Liver (tissue), 9 donors: ENCODE results near the gene IGFBP1. TPM values are rescaled to one million over a fixed set of nuclear protein-coding genes. Genes with fewer than 3 reads are reported as not detected.

ENCODE experiments used
- DNase-seq: peaks from one replicate; pipeline ENCODE4 v3.0.0-alpha.2; 2017; ENCODE audit warnings: low spot score
- H3K27ac ChIP-seq, 2 donors: one replicate each; pipeline ENCODE4 v1.7.0; 2013; ENCODE audit warnings: inconsistent platforms in 2 of 2, low read length in 2 of 2, control low read depth in 1 of 2, low read depth in 1 of 2, mild to moderate bottlenecking in 1 of 2
- H3K27me3 ChIP-seq, 4 donors: one replicate each; pipeline versions ENCODE4 v1.6.1 to v1.7.0; 2013; ENCODE audit warnings: low read length in 3 of 4, inconsistent platforms in 1 of 4, mild to moderate bottlenecking in 1 of 4, moderate library complexity in 1 of 4; ENCODE audit not compliant: control insufficient read depth in 4 of 4, insufficient read depth in 4 of 4
- H3K36me3 ChIP-seq, 4 donors: one replicate each; pipeline versions ENCODE4 v1.6.1 to v1.7.0; 2013; ENCODE audit warnings: low read length in 3 of 4, mild to moderate bottlenecking in 3 of 4, low read depth in 1 of 4, moderate library complexity in 1 of 4; ENCODE audit not compliant: control insufficient read depth in 4 of 4, insufficient read depth in 3 of 4
- H3K4me1 ChIP-seq, 4 donors: one replicate each; pipeline versions ENCODE4 v1.6.1 to v1.7.0; 2013; ENCODE audit warnings: low read length in 3 of 4, mild to moderate bottlenecking in 3 of 4, moderate library complexity in 1 of 4; ENCODE audit not compliant: control insufficient read depth in 4 of 4, insufficient read depth in 4 of 4
- H3K4me3 ChIP-seq, 3 donors: one replicate each; pipeline versions ENCODE4 v1.6.1 to v1.7.0; 2013; ENCODE audit warnings: low read length in 3 of 3, control low read depth in 1 of 3, low read depth in 1 of 3, mild to moderate bottlenecking in 1 of 3
- H3K9ac ChIP-seq, 2 donors: one replicate each; pipeline ENCODE4 v1.7.0; 2013; ENCODE audit warnings: low read length in 2 of 2, mild to moderate bottlenecking in 2 of 2, moderate library complexity in 2 of 2, control low read depth in 1 of 2, low read depth in 1 of 2
- H3K9me3 ChIP-seq, 4 donors: one replicate each; pipeline versions ENCODE4 v1.6.1 to v1.7.0; 2013; ENCODE audit warnings: low read length in 3 of 4; ENCODE audit not compliant: control insufficient read depth in 4 of 4
- CTCF ChIP-seq: fragments of 150-350 bp; IDR thresholded peaks from 2 replicates; pipeline ENCODE4 v1.5.1; 2017; ENCODE audit warnings: improper control_type of control experiment, low read depth, low read length; ENCODE audit not compliant: missing input control
- FOXA1 ChIP-seq: IDR thresholded peaks from 2 replicates; pipeline ENCODE4 v1.6.1; 2016; ENCODE audit warnings: antibody characterized with exemption
- FOXA2 ChIP-seq: IDR thresholded peaks from 2 replicates; pipeline ENCODE4 v1.6.1; 2016; ENCODE audit warnings: antibody characterized with exemption
- GABPA ChIP-seq, 2 donors: IDR thresholded peaks in 1 of 2; conservative IDR thresholded peaks in 1 of 2; 2 replicates each; pipeline ENCODE4 v1.6.1; 2016; ENCODE audit warnings: antibody characterized with exemption in 2 of 2, mild to moderate bottlenecking in 1 of 2, moderate library complexity in 1 of 2
- HNF4A ChIP-seq, 2 donors: conservative IDR thresholded peaks; 2 replicates each; pipeline ENCODE4 v1.6.1; 2016; ENCODE audit warnings: antibody characterized with exemption in 2 of 2, mild to moderate bottlenecking in 2 of 2
- HNF4G ChIP-seq: IDR thresholded peaks from 2 replicates; pipeline ENCODE4 v1.6.1; 2016; ENCODE audit warnings: antibody characterized with exemption
- JUND ChIP-seq, 2 donors: IDR thresholded peaks; 2 replicates each; pipeline ENCODE4 v1.6.1; 2016; ENCODE audit warnings: antibody characterized with exemption in 2 of 2
- RAD21 ChIP-seq, 2 donors: IDR thresholded peaks; 2 replicates each; pipeline ENCODE4 v1.6.1; 2016; ENCODE audit warnings: antibody characterized with exemption in 2 of 2, mild to moderate bottlenecking in 2 of 2
- RXRA ChIP-seq, 2 donors: IDR thresholded peaks; 2 replicates each; pipeline ENCODE4 v1.6.1; 2017 to 2018; ENCODE audit warnings: antibody characterized with exemption in 2 of 2, mild to moderate bottlenecking in 1 of 2
- SP1 ChIP-seq: IDR thresholded peaks from 2 replicates; pipeline ENCODE4 v1.6.1; 2018; ENCODE audit warnings: antibody characterized with exemption, mild to moderate bottlenecking
- TAF1 ChIP-seq: conservative IDR thresholded peaks from 2 replicates; pipeline ENCODE4 v1.6.1; 2016; ENCODE audit warnings: antibody characterized with exemption, mild to moderate bottlenecking
- YY1 ChIP-seq: IDR thresholded peaks from 2 replicates; pipeline ENCODE4 v1.6.1; 2016; ENCODE audit warnings: antibody characterized with exemption, mild to moderate bottlenecking
- ZBTB33 ChIP-seq: IDR thresholded peaks from 2 replicates; pipeline ENCODE4 v1.6.1; 2016; ENCODE audit warnings: antibody characterized with exemption
- WGBS: extraction: QIAGEN DNeasy Blood & Tissue Kit; methylation state at CpG from one replicate; pipeline ENCODE4 v1.1.7; 2013; 5-methylcytosine and 5-hydroxymethylcytosine counted together
- polyA plus RNA-seq, 2 donors: library from polyadenylated mRNA; stranded (reverse) in 1 of 2; unstranded in 1 of 2; fragments of 200-250 nt in 1 of 2; fragments of >200 nt in 1 of 2; fragmentation: Nextera tagmentation in 1 of 2; extraction: Ambion mirVana in 1 of 2; gene quantifications; one replicate each; pipeline versions ENCODE4 v1.2.1 to v1.2.3, GENCODE V29; 2013 to 2015
- total RNA-seq, 2 donors: library from RNA; depleted of rRNA; stranded (reverse); fragments of >200 nt; gene quantifications; one replicate each; pipeline ENCODE4 v1.2.3, GENCODE V29; 2014
- TF ChIP-seq, protein P1 (sequence below): IDR thresholded peaks from 2 replicates; pipeline ENCODE4 v1.6.1; 2016; ENCODE audit warnings: antibody characterized with exemption
- TF ChIP-seq, protein P2 (sequence below): IDR thresholded peaks from 2 replicates; pipeline ENCODE4 v1.6.1; 2016; ENCODE audit warnings: antibody characterized with exemption, mild to moderate bottlenecking
- donor health status: healthy.
- donor health status: healthy.
- donor health status: healthy.
- donor health status: healthy.
- donor health status: healthy.

The IGFBP1 gene
- total and polyA plus RNA-seq, 4 donors = 3.5 to 234 (median 63.6) TPM

DNA sequence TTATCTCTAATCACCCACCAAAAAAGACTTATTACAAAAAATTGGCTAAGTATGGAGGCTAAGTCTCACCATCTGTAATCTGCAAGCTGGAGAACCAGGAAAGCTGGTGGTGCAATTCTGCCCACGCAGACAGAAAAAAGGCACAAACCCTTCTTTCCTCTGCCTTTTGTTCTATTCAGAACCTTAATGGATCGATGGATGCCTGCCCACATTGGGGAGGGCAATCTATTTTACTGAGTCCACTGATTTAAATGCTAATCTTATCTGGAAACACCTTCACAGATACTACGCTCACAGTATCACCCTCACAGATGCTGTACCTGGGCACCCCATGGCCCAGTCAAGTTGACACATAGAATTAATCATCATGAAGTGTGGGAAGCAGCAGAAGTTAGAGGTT is 22.6 kb downstream of the IGFBP1 start:
- H3K9me3 ChIP-seq = no peaks in the 10 kb centered on the region
- H3K36me3 ChIP-seq = peaks cover 0 to 3% (median under 1%) of the 10 kb centered on the region in 4 donors
- TF ChIP-seq, protein P1, sequence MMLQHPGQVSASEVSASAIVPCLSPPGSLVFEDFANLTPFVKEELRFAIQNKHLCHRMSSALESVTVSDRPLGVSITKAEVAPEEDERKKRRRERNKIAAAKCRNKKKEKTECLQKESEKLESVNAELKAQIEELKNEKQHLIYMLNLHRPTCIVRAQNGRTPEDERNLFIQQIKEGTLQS = no peak
- no peak for TF ChIP-seq ZBTB33
- no peak for TF ChIP-seq SP1
- no peak for TF ChIP-seq RAD21 (IDR thresholded peaks at IDR 0.05)
- TF ChIP-seq RXRA (IDR thresholded peaks at IDR 0.05) = no peak
- TF ChIP-seq GABPA (IDR thresholded peaks at IDR 0.05 in 1 of 2, conservative IDR thresholded peaks at IDR 0.05 in 1 of 2) = no peak
- no peak for TF ChIP-seq HNF4A (conservative IDR thresholded peaks at IDR 0.05)
- TF ChIP-seq HNF4G = no peak
- TF ChIP-seq YY1 = no peak
- no peak for TF ChIP-seq FOXA1
- no peak for TF ChIP-seq CTCF
- no peak for TF ChIP-seq JUND (IDR thresholded peaks at IDR 0.05)
- TF ChIP-seq TAF1 = no peak
- no peak for DNase-seq
- H3K27ac ChIP-seq = no peak overlapping the region
- H3K27me3 ChIP-seq = no peaks in the 10 kb centered on the region
- H3K4me1 ChIP-seq = no peaks in the 10 kb centered on the region
- H3K9ac ChIP-seq = no peak overlapping the region
- WGBS = 88% methylated on average over 3 of the region's 3 CpGs
- no peak overlapping the region for H3K4me3 ChIP-seq

DNA sequence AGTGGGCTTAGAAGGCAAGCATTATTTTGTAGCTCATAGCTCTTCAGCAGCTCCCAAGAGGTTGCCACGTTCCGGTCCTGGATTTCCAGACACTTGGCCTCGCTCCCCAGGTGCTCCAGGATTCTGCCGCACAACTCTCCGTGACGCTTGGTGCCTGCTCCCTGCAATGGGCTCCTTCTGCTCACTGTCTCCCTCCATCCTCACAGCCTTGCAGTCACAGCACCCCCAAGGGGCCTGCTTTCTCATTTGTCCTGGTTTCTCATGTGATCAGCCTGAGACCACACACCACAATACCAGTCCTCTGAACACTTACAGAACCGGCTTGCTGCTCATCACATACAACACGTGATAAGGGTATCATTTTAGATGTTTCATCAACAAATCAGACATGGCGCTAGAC is 23.0 kb downstream of the IGFBP1 start:
- no peak for DNase-seq
- Histone ChIP-seq H3K27ac (no peak overlapping the region), H3K36me3 (peaks cover 0 to 6% (median under 1%) of the 10 kb centered on the region in 4 donors), H3K9ac (no peak overlapping the region), H3K4me1 (no peaks in the 10 kb centered on the region), H3K9me3 (no peaks in the 10 kb centered on the region), H3K4me3 (no peak overlapping the region), H3K27me3 (no peaks in the 10 kb centered on the region)
- 80% methylated on average over 9 of the region's 9 CpGs for WGBS
- TF ChIP-seq HNF4A (conservative IDR thresholded peaks at IDR 0.05) (no peak), FOXA2 (no peak)

- Histone ChIP-seq H3K4me1 (peaks cover 0 to 4% (median 2%) of the 10 kb centered on the region in 4 donors), H3K9ac (no peak overlapping the region), H3K36me3 (peaks cover 0 to 6% (median under 1%) of the 10 kb centered on the region in 4 donors), H3K27me3 (no peaks in the 10 kb centered on the region), H3K9me3 (no peaks in the 10 kb centered on the region), H3K27ac (no peak overlapping the region), H3K4me3 (no peak overlapping the region)
- DNase-seq = no peak
- TF ChIP-seq, protein P2, sequence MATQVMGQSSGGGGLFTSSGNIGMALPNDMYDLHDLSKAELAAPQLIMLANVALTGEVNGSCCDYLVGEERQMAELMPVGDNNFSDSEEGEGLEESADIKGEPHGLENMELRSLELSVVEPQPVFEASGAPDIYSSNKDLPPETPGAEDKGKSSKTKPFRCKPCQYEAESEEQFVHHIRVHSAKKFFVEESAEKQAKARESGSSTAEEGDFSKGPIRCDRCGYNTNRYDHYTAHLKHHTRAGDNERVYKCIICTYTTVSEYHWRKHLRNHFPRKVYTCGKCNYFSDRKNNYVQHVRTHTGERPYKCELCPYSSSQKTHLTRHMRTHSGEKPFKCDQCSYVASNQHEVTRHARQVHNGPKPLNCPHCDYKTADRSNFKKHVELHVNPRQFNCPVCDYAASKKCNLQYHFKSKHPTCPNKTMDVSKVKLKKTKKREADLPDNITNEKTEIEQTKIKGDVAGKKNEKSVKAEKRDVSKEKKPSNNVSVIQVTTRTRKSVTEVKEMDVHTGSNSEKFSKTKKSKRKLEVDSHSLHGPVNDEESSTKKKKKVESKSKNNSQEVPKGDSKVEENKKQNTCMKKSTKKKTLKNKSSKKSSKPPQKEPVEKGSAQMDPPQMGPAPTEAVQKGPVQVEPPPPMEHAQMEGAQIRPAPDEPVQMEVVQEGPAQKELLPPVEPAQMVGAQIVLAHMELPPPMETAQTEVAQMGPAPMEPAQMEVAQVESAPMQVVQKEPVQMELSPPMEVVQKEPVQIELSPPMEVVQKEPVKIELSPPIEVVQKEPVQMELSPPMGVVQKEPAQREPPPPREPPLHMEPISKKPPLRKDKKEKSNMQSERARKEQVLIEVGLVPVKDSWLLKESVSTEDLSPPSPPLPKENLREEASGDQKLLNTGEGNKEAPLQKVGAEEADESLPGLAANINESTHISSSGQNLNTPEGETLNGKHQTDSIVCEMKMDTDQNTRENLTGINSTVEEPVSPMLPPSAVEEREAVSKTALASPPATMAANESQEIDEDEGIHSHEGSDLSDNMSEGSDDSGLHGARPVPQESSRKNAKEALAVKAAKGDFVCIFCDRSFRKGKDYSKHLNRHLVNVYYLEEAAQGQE = no peak
- 90% methylated on average over 7 of the region's 7 CpGs for WGBS
These were observed 24.7 kb downstream of the IGFBP1 start for GRCh38 chr7:45912972-45913371.
